Measurements from ENCODE around the gene IFI27L1. TPM values are rescaled to one million over a fixed set of nuclear protein-coding genes. Genes with fewer than 3 reads are reported as not detected.

IFI27L1 gene
- total and polyA plus RNA-seq, 2 experiments from 2014 or later, result 9.7 to 28.6 TPM

GRCh38 chr14:94054401-94054800 lies 26.7 kb upstream of the IFI27L1 start:
- Mint-ChIP-seq H3K4me1 (peaks cover 10% of the 10 kb centered on the region; the same call in 2 of the 3 replicates), H3K9me3 (no peaks in the 10 kb centered on the region), H3K36me3 (ENCODE audit: low read depth) (peaks cover 86% of the 10 kb centered on the region), H3K4me3 (no peak overlapping the region), H3K27ac (no peak overlapping the region), H3K27me3 (ENCODE audit: insufficient read depth, low read depth, poor library complexity) (peaks cover 4% of the 10 kb centered on the region)
- TF ChIP-seq, protein P1, sequence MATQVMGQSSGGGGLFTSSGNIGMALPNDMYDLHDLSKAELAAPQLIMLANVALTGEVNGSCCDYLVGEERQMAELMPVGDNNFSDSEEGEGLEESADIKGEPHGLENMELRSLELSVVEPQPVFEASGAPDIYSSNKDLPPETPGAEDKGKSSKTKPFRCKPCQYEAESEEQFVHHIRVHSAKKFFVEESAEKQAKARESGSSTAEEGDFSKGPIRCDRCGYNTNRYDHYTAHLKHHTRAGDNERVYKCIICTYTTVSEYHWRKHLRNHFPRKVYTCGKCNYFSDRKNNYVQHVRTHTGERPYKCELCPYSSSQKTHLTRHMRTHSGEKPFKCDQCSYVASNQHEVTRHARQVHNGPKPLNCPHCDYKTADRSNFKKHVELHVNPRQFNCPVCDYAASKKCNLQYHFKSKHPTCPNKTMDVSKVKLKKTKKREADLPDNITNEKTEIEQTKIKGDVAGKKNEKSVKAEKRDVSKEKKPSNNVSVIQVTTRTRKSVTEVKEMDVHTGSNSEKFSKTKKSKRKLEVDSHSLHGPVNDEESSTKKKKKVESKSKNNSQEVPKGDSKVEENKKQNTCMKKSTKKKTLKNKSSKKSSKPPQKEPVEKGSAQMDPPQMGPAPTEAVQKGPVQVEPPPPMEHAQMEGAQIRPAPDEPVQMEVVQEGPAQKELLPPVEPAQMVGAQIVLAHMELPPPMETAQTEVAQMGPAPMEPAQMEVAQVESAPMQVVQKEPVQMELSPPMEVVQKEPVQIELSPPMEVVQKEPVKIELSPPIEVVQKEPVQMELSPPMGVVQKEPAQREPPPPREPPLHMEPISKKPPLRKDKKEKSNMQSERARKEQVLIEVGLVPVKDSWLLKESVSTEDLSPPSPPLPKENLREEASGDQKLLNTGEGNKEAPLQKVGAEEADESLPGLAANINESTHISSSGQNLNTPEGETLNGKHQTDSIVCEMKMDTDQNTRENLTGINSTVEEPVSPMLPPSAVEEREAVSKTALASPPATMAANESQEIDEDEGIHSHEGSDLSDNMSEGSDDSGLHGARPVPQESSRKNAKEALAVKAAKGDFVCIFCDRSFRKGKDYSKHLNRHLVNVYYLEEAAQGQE (IDR thresholded peaks at IDR 0.05; ENCODE audit: unreplicated experiment), result no peak
- TF ChIP-seq ZNF331 (CRISPR knock-in tag; IDR thresholded peaks at IDR 0.05; ENCODE audit: low read depth) (no peak), CTCF (conservative IDR thresholded peaks at IDR 0.05; ENCODE audit: low read depth in 2 of 2) (no peak), STAT1 (IDR thresholded peaks at IDR 0.05; ENCODE audit: unreplicated experiment) (no peak), CREB1 (CRISPR knock-in tag; IDR thresholded peaks at IDR 0.05; ENCODE audit: low read depth) (no peak), NANOG (IDR thresholded peaks at IDR 0.05; ENCODE audit: borderline replicate concordance) (no peak), EZH2 (IDR thresholded peaks at IDR 0.05; ENCODE audit: low read depth, unreplicated experiment) (no peak), JUNB (IDR thresholded peaks at IDR 0.05; ENCODE audit: unreplicated experiment) (no peak), ZNF114 (CRISPR knock-in tag; IDR thresholded peaks at IDR 0.05) (no peak), POLR2AphosphoS5 (IDR thresholded peaks at IDR 0.05; ENCODE audit: low read depth) (no peak), EZH2phosphoT487 (IDR thresholded peaks at IDR 0.05; ENCODE audit: unreplicated experiment) (no peak)
- TF ChIP-seq, protein P2, sequence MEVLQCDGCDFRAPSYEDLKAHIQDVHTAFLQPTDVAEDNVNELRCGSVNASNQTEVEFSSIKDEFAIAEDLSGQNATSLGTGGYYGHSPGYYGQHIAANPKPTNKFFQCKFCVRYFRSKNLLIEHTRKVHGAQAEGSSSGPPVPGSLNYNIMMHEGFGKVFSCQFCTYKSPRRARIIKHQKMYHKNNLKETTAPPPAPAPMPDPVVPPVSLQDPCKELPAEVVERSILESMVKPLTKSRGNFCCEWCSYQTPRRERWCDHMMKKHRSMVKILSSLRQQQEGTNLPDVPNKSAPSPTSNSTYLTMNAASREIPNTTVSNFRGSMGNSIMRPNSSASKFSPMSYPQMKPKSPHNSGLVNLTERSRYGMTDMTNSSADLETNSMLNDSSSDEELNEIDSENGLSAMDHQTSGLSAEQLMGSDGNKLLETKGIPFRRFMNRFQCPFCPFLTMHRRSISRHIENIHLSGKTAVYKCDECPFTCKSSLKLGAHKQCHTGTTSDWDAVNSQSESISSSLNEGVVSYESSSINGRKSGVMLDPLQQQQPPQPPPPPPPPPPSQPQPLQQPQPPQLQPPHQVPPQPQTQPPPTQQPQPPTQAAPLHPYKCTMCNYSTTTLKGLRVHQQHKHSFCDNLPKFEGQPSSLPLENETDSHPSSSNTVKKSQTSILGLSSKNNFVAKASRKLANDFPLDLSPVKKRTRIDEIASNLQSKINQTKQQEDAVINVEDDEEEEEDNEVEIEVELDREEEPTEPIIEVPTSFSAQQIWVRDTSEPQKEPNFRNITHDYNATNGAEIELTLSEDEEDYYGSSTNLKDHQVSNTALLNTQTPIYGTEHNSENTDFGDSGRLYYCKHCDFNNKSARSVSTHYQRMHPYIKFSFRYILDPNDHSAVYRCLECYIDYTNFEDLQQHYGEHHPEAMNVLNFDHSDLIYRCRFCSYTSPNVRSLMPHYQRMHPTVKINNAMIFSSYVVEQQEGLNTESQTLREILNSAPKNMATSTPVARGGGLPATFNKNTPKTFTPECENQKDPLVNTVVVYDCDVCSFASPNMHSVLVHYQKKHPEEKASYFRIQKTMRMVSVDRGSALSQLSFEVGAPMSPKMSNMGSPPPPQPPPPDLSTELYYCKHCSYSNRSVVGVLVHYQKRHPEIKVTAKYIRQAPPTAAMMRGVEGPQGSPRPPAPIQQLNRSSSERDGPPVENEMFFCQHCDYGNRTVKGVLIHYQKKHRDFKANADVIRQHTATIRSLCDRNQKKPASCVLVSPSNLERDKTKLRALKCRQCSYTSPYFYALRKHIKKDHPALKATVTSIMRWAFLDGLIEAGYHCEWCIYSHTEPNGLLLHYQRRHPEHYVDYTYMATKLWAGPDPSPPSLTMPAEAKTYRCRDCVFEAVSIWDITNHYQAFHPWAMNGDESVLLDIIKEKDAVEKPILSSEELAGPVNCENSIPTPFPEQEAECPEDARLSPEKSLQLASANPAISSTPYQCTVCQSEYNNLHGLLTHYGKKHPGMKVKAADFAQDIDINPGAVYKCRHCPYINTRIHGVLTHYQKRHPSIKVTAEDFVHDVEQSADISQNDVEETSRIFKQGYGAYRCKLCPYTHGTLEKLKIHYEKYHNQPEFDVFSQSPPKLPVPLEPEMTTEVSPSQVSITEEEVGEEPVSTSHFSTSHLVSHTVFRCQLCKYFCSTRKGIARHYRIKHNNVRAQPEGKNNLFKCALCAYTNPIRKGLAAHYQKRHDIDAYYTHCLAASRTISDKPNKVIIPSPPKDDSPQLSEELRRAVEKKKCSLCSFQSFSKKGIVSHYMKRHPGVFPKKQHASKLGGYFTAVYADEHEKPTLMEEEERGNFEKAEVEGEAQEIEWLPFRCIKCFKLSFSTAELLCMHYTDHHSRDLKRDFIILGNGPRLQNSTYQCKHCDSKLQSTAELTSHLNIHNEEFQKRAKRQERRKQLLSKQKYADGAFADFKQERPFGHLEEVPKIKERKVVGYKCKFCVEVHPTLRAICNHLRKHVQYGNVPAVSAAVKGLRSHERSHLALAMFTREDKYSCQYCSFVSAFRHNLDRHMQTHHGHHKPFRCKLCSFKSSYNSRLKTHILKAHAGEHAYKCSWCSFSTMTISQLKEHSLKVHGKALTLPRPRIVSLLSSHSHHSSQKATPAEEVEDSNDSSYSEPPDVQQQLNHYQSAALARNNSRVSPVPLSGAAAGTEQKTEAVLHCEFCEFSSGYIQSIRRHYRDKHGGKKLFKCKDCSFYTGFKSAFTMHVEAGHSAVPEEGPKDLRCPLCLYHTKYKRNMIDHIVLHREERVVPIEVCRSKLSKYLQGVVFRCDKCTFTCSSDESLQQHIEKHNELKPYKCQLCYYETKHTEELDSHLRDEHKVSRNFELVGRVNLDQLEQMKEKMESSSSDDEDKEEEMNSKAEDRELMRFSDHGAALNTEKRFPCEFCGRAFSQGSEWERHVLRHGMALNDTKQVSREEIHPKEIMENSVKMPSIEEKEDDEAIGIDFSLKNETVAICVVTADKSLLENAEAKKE (CRISPR knock-in tag; IDR thresholded peaks at IDR 0.05), result no peak
- TF ChIP-seq, protein P3, sequence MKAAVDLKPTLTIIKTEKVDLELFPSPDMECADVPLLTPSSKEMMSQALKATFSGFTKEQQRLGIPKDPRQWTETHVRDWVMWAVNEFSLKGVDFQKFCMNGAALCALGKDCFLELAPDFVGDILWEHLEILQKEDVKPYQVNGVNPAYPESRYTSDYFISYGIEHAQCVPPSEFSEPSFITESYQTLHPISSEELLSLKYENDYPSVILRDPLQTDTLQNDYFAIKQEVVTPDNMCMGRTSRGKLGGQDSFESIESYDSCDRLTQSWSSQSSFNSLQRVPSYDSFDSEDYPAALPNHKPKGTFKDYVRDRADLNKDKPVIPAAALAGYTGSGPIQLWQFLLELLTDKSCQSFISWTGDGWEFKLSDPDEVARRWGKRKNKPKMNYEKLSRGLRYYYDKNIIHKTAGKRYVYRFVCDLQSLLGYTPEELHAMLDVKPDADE (IDR thresholded peaks at IDR 0.05), result no peak
- Histone ChIP-seq H3K36me3 (ENCODE audit: insufficient read depth) (peaks cover 30% of the 10 kb centered on the region), H3K4me1 (ENCODE audit: insufficient read depth) (no peaks in the 10 kb centered on the region), H3F3A (replicated peaks; ENCODE audit: low read depth) (no peaks in the 10 kb centered on the region), H3K9me2 (ENCODE audit: insufficient read depth) (no peaks in the 10 kb centered on the region), H3K4me3 (no peak overlapping the region), H3K27ac (ENCODE audit: low read depth) (no peak overlapping the region), H3K27me3 (ENCODE audit: insufficient read depth) (no peaks in the 10 kb centered on the region), H4K20me1 (replicated peaks; ENCODE audit: insufficient read depth) (peaks cover 10% of the 10 kb centered on the region; the same call in 1 of the 2 replicates), H3K4me2 (no peak overlapping the region), H2AFZ (no peak overlapping the region), H3K79me2 (replicated peaks; ENCODE audit: insufficient read depth) (0 out of 2 replicates have a peak, but pooled peaks cover 4% of the 10 kb centered on the region)
- DNase-seq (ENCODE audit: low spot score) (no peak), ATAC-seq (no peak)

All from GM23338 (cell line).